ENCODE data around the gene FBLN7. TPM values are rescaled to one million over a fixed set of nuclear protein-coding genes. Genes with fewer than 3 reads are reported as not detected.

FBLN7 gene
- total and polyA plus RNA-seq, 4 donors, result 0.77 to 7.0 (median 1.9) TPM

- no peak for DNase-seq
- no peak overlapping the region for H3K27ac ChIP-seq (ENCODE audit: low read depth in 1 of 2, low read length in 1 of 2)
- no peaks in the 10 kb centered on the region for H3K36me3 ChIP-seq (ENCODE audit: control insufficient read depth in 4 of 4, insufficient read depth in 4 of 4, low read length in 4 of 4)
- no peak overlapping the region for H3K4me3 ChIP-seq
- no peaks in the 10 kb centered on the region for H3K4me1 ChIP-seq (ENCODE audit: control insufficient read depth in 5 of 5, insufficient read depth in 5 of 5, low read length in 5 of 5)
- TF ChIP-seq CTCF (IDR thresholded peaks at IDR 0.05; ENCODE audit: control extremely low read depth, extremely low read depth), result no peak
- H3K9me3 ChIP-seq (ENCODE audit: control insufficient read depth in 4 of 4, insufficient read depth in 3 of 4, low read length in 3 of 4), result no peaks in the 10 kb centered on the region
- no peak for ATAC-seq (ENCODE audit: insufficient read depth, low FRiP score)
- H3K27me3 ChIP-seq (ENCODE audit: control insufficient read depth in 3 of 3, insufficient read depth in 3 of 3, low read length in 2 of 3), result peaks cover 0 to 6% (median 0%) of the 10 kb centered on the region in 3 donors
- 81 to 87% methylated on average over 17 of the region's 17 CpGs for WGBS, 2 donors
- no peak overlapping the region for H3K9ac ChIP-seq (ENCODE audit: insufficient read depth in 1 of 2, low read length in 2 of 2)
Measured at GRCh38 chr2:112182581-112183034, 44.4 kb downstream of the FBLN7 start.

GRCh38 chr2:112183327-112184025 lies 45.3 kb downstream of the FBLN7 start:
- Histone ChIP-seq H3K36me3 (ENCODE audit: control insufficient read depth in 4 of 4, insufficient read depth in 4 of 4, low read length in 4 of 4) (no peaks in the 10 kb centered on the region), H3K27ac (ENCODE audit: low read depth in 1 of 2, low read length in 1 of 2) (no peak overlapping the region), H3K4me3 (no peak overlapping the region), H3K9me3 (ENCODE audit: control insufficient read depth in 4 of 4, insufficient read depth in 3 of 4, low read length in 3 of 4) (no peaks in the 10 kb centered on the region), H3K4me1 (ENCODE audit: control insufficient read depth in 5 of 5, insufficient read depth in 5 of 5, low read length in 5 of 5) (no peaks in the 10 kb centered on the region), H3K9ac (ENCODE audit: insufficient read depth in 1 of 2, low read length in 2 of 2) (no peak overlapping the region), H3K27me3 (ENCODE audit: control insufficient read depth in 3 of 3, insufficient read depth in 3 of 3, low read length in 2 of 3) (peaks cover 0 to 6% (median 0%) of the 10 kb centered on the region in 3 donors)
- 75 to 88% methylated on average over 8 of the region's 8 CpGs for WGBS, 2 donors
- no peak for TF ChIP-seq CTCF (IDR thresholded peaks at IDR 0.05; ENCODE audit: control extremely low read depth, extremely low read depth)
- DNase-seq (no peak), ATAC-seq (ENCODE audit: insufficient read depth, low FRiP score) (no peak)

GRCh38 chr2:112184121-112184520 lies 45.9 kb downstream of the FBLN7 start:
- ATAC-seq (ENCODE audit: insufficient read depth, low FRiP score), result no peak
- H3K9me3 ChIP-seq (ENCODE audit: control insufficient read depth in 4 of 4, insufficient read depth in 3 of 4, low read length in 3 of 4), result no peaks in the 10 kb centered on the region

More at GRCh38 chr2:112184121-112184520, 45.9 kb downstream of the FBLN7 start:
- H3K27ac ChIP-seq (ENCODE audit: low read depth in 1 of 2, low read length in 1 of 2), result no peak overlapping the region
- DNase-seq, result no peak
- no peaks in the 10 kb centered on the region for H3K36me3 ChIP-seq (ENCODE audit: control insufficient read depth in 4 of 4, insufficient read depth in 4 of 4, low read length in 4 of 4)
- peaks cover 0 to 6% (median 0%) of the 10 kb centered on the region in 3 donors for H3K27me3 ChIP-seq (ENCODE audit: control insufficient read depth in 3 of 3, insufficient read depth in 3 of 3, low read length in 2 of 3)
- no peak for TF ChIP-seq CTCF (IDR thresholded peaks at IDR 0.05; ENCODE audit: control extremely low read depth, extremely low read depth)
- H3K9ac ChIP-seq (ENCODE audit: insufficient read depth in 1 of 2, low read length in 2 of 2), result no peak overlapping the region
- WGBS, 2 donors, result 92 to 94% methylated on average over 8 of the region's 8 CpGs
- no peak overlapping the region for H3K4me3 ChIP-seq
- H3K4me1 ChIP-seq (ENCODE audit: control insufficient read depth in 5 of 5, insufficient read depth in 5 of 5, low read length in 5 of 5), result no peaks in the 10 kb centered on the region
